PC-9 (cell line): ENCODE data around the gene STAT5B. TPM values are rescaled to one million over a fixed set of nuclear protein-coding genes. Genes with fewer than 3 reads are reported as not detected.

ENCODE experiments used
- Bru-seq: library from RNA; stranded (reverse); fragments of 400-500 nt; gene quantifications from one replicate; lab custom pipeline; 2021; lab: Mats Ljungman, UMichigan
- BruChase-seq, 2 experiments: library from RNA; stranded (reverse); fragments of 400-500 nt; gene quantifications; one replicate each; lab custom pipeline; 2021; lab: Mats Ljungman, UMichigan
- BruUV-seq: library from RNA; stranded (reverse); fragments of 400-500 nt; replicated peaks from 2 replicates; lab custom pipeline; 2021; lab: Mats Ljungman, UMichigan
- CTCF ChIA-PET: fragments of 300-600 bp; sonication (Branson Sonifier 250); formaldehyde crosslinking; loops from one replicate; lab custom pipeline; 2022; ENCODE audit warnings: antibody characterized with exemption; lab: Charles Lee
- POLR2A ChIA-PET: fragments of 300-600 bp; sonication (Branson Sonifier 250); formaldehyde crosslinking; loops from one replicate; lab custom pipeline; 2022; ENCODE audit warnings: antibody characterized with exemption; ENCODE audit not compliant: unreplicated experiment; lab: Charles Lee
- DNase-seq, 2 experiments: peaks; one replicate each; pipeline versions ENCODE4 v3.0.0 to v3.0.0-alpha.2; 2015 to 2022; ENCODE audit warnings: mixed read lengths in 1 of 2
- H2AFZ ChIP-seq: fragments of 200-600 bp; sonication (generic); 2 replicates; pipeline ENCODE4 v1.8.1; 2017; ENCODE audit warnings: antibody characterized with exemption
- H3F3A ChIP-seq: fragments of 200-600 bp; sonication (generic); 2 replicates; pipeline ENCODE4 v1.8.1; 2017; ENCODE audit warnings: antibody characterized with exemption, mild to moderate bottlenecking, low read depth; ENCODE audit not compliant: insufficient read depth
- H3K27ac ChIP-seq: fragments of 200-600 bp; sonication (generic); 2 replicates; pipeline ENCODE4 v1.6.1; 2016; ENCODE audit warnings: mixed run types
- H3K27me3 ChIP-seq: fragments of 200-600 bp; sonication (generic); 2 replicates; pipeline ENCODE4 v1.6.1; 2016; ENCODE audit warnings: low read depth, mixed run types; ENCODE audit not compliant: insufficient read depth
- H3K36me3 ChIP-seq: fragments of 200-600 bp; sonication (generic); 2 replicates; pipeline ENCODE4 v1.6.1; 2016; ENCODE audit warnings: low read depth, mixed run types
- H3K4me1 ChIP-seq: fragments of 200-600 bp; sonication (generic); replicated peaks from 2 replicates; pipeline ENCODE4 v1.6.1; 2016; ENCODE audit warnings: mixed run types; ENCODE audit not compliant: insufficient read depth
- H3K4me2 ChIP-seq: fragments of 200-600 bp; sonication (generic); 2 replicates; pipeline ENCODE4 v1.6.1; 2017; ENCODE audit warnings: mixed run types
- H3K4me3 ChIP-seq: fragments of 200-600 bp; sonication (generic); 2 replicates; pipeline ENCODE4 v1.6.1; 2016; ENCODE audit warnings: mixed run types
- H3K79me2 ChIP-seq: fragments of 200-600 bp; sonication (generic); 2 replicates; pipeline ENCODE4 v1.6.1; 2017; ENCODE audit warnings: low read depth, mixed run types
- H3K9me2 ChIP-seq: fragments of 200-600 bp; sonication (generic); 2 replicates; pipeline ENCODE4 v1.8.1; 2017; ENCODE audit warnings: mild to moderate bottlenecking; ENCODE audit not compliant: insufficient read depth
- H3K9me3 ChIP-seq: fragments of 200-600 bp; sonication (generic); 2 replicates; pipeline ENCODE4 v1.8.1; 2016; ENCODE audit warnings: low read depth; ENCODE audit not compliant: insufficient read depth
- H4K20me1 ChIP-seq: fragments of 200-600 bp; sonication (generic); 2 replicates; pipeline ENCODE4 v1.8.1; 2017; ENCODE audit not compliant: insufficient read depth
- CTCF ChIP-seq: fragments of 200-600 bp; sonication (generic); conservative IDR thresholded peaks from 2 replicates; pipeline ENCODE4 v1.6.1; 2017; ENCODE audit warnings: mixed run types, antibody characterized with exemption, mild to moderate bottlenecking, moderate library complexity
- EZH2 ChIP-seq: fragments of 200-600 bp; sonication (generic); IDR thresholded peaks from 2 replicates; pipeline ENCODE4 v1.8.0; 2017; ENCODE audit warnings: antibody characterized with exemption, low read depth
- intact Hi-C: fragments of 100-400 bp; cut with micrococcal nuclease; formaldehyde crosslinking; loops from one replicate; pipeline ENCODE4 v1.10.0; 2022; ENCODE audit not compliant: unreplicated experiment
- long read RNA-seq: library from polyadenylated mRNA; stranded (forward); transcript quantifications from one replicate; pipeline ENCODE4 v2.0.0, GENCODE V29; 2022
- total RNA-seq: library from RNA; stranded (reverse); gene quantifications from 2 replicates; pipeline ENCODE4 v1.2.3, GENCODE V29; 2021

The STAT5B gene
- 19.5 and 21.1 TPM in 2 replicates for total RNA-seq
- percentile 49 among the genes with signal in this experiment for Bru-seq, nascent RNA
- percentile 53 among the genes with signal in this experiment for BruChase-seq, experiment 1, labeled RNA remaining after a 2-hour chase
- percentile 61 among the genes with signal in this experiment for BruChase-seq, experiment 2, labeled RNA remaining after a 6-hour chase
- long read RNA-seq, full-length matches to known transcripts = 2 of 10 reads
- long read RNA-seq, partial matches to known transcripts = 4 of 10 reads
- long read RNA-seq, other reads (novel, unspliced or antisense) = 4 of 10 reads

GRCh38 chr17:42276359-42276608 lies at the start of gene STAT5B:
Gene STAT5B (minus strand): TSS chr17:42276391. CDS start chr17:42232127, 44,264 bp downstream.
- Histone ChIP-seq H3K9me3 (no peaks in the 10 kb centered on the region), H2AFZ (peak within 1 kb of the TSS; percentile 99), H3F3A (peaks cover 4% of the 10 kb centered on the region; the same call in 1 of the 2 replicates), H3K27me3 (no peaks in the 10 kb centered on the region), H3K4me2 (peak within 1 kb of the TSS; percentile 99), H3K79me2 (peaks cover 44% of the 10 kb centered on the region), H3K27ac (peak within 1 kb of the TSS; percentile 66), H3K4me3 (peak within 1 kb of the TSS; percentile 83), H3K4me1 (peaks cover 24% of the 10 kb centered on the region), H3K9me2 (no peaks in the 10 kb centered on the region), H4K20me1 (no peaks in the 10 kb centered on the region), H3K36me3 (no peaks in the 10 kb centered on the region)
- TF ChIP-seq EZH2 (no peak), CTCF (no peak)
- intact Hi-C loops = no loop called here
- no TSS peak for BruUV-seq
- ChIA-PET CTCF (no interaction called here), POLR2A (no interaction called here)
- DNase-seq = peak in 1 of 2 experiments; percentile 61

GRCh38 chr17:42325026-42325425 lies 48.8 kb upstream of the STAT5B start:
- DNase-seq = peak; percentile 69 to 91
- peaks cover 61% of the 10 kb centered on the region for H3K4me1 ChIP-seq
- no peak overlapping the region for H2AFZ ChIP-seq
- peaks cover 6% of the 10 kb centered on the region; the same call in 1 of the 2 replicates for H3K79me2 ChIP-seq
- peaks cover 7% of the 10 kb centered on the region; the same call in 1 of the 2 replicates for H3K36me3 ChIP-seq
- no peaks in the 10 kb centered on the region for H4K20me1 ChIP-seq
- no peaks in the 10 kb centered on the region for H3K27me3 ChIP-seq
- H3K9me3 ChIP-seq = no peaks in the 10 kb centered on the region
- H3K4me3 ChIP-seq = no peak overlapping the region
- H3K4me2 ChIP-seq = peak overlapping the region; percentile 41
- BruUV-seq = no TSS peak
- ChIA-PET CTCF (interaction anchor here (0.6 to 1.3 kb wide), 3 partner anchors 9 to 193 kb away, joined by 3 to 17 read pairs (median 4); no protein-coding TSS in a partner anchor), POLR2A (interaction anchor here (0.5 to 1.5 kb wide), 5 partner anchors 63 to 547 kb away, joined by 3 to 7 read pairs (median 6); partner anchors contain the start of genes CAVIN1 and STAT3)
- H3K9me2 ChIP-seq = no peaks in the 10 kb centered on the region
- intact Hi-C loops = loop anchor here (1.0 to 10.0 kb wide), 3 partner anchors 103 to 352 kb away; partner anchors contain the start of genes NKIRAS2 and PLEKHH3
- TF ChIP-seq EZH2 (no peak), CTCF (no peak)
- H3K27ac ChIP-seq = peak overlapping the region; percentile 96
- peaks cover 64% of the 10 kb centered on the region for H3F3A ChIP-seq

- H3K79me2 ChIP-seq = peaks cover 6% of the 10 kb centered on the region; the same call in 1 of the 2 replicates
- peaks cover 44% of the 10 kb centered on the region for H3K4me1 ChIP-seq
- TF ChIP-seq EZH2 = no peak
- peaks cover 47% of the 10 kb centered on the region for H3F3A ChIP-seq
- H3K36me3 ChIP-seq = peaks cover 7% of the 10 kb centered on the region; the same call in 1 of the 2 replicates
- H3K9me2 ChIP-seq = no peaks in the 10 kb centered on the region
- H3K9me3 ChIP-seq = no peaks in the 10 kb centered on the region
- no peaks in the 10 kb centered on the region for H4K20me1 ChIP-seq
- TSS peak; percentile 4 for BruUV-seq
- H2AFZ ChIP-seq = no peak overlapping the region
- H3K4me3 ChIP-seq = no peak overlapping the region
- intact Hi-C loops = loop anchor here (1.0 to 10.0 kb wide), 3 partner anchors 83 to 299 kb away; partner anchors contain the start of gene NKIRAS2
- H3K27ac ChIP-seq = no peak overlapping the region
- no peaks in the 10 kb centered on the region for H3K27me3 ChIP-seq
- no peak overlapping the region for H3K4me2 ChIP-seq
- CTCF ChIA-PET = interaction anchor here (0.6 kb wide), 2 partner anchors 81 to 90 kb away, joined by 6 read pairs; no protein-coding TSS in a partner anchor
- no peak for DNase-seq
- POLR2A ChIA-PET = interaction anchor here (0.5 kb wide), 1 partner anchor 218 kb away, joined by 3 read pairs; no protein-coding TSS in a partner anchor
These were observed 47.1 kb upstream of the STAT5B start for GRCh38 chr17:42323268-42323773.
